Inflammatory macrophage (primary cell): Measurements from ENCODE around the gene ANKRD6.
"Not testable (repeated sequence)": the region's sequence is repeated elsewhere in the genome, so short reads cannot be mapped to it uniquely, and the experiment has no call there.

Source experiments
- DNase-seq, 2 donors: peaks; one replicate each; pipeline ENCODE4 v3.0.0-alpha.2; 2020 to 2022

The ANKRD6 gene

GRCh38 chr6:89605861-89606260, 172.9 kb downstream of the ANKRD6 start:
- DNase-seq = no peak

DNA sequence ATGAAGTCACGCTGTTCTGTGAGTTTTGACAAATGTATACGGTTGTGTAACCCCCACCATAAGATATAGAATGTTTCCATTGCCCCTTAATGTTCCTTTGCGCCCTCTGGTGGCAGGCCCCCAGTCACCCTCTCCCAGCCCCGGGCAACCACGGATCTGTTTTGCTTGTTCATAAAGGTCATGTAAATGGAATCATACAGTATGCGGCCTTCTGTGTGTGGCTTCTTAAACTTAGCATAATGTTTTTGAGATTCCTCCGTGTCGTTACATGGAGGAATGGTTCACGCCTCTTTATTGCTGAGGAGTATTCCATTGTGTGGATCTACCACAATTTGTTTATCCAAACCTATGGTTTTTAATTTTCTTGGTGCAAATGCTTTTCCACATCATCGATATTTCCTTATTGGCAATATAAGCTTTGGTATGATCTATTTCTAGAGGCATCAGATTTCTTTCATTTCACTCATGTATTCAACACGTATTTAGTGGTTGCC, 177.2 kb downstream of the ANKRD6 start:
- peak; percentile 71 to 74 for DNase-seq

GRCh38 chr6:89611666-89612065, 178.7 kb downstream of the ANKRD6 start:
- peak in 1 of 2 donors; percentile 11 for DNase-seq

DNA sequence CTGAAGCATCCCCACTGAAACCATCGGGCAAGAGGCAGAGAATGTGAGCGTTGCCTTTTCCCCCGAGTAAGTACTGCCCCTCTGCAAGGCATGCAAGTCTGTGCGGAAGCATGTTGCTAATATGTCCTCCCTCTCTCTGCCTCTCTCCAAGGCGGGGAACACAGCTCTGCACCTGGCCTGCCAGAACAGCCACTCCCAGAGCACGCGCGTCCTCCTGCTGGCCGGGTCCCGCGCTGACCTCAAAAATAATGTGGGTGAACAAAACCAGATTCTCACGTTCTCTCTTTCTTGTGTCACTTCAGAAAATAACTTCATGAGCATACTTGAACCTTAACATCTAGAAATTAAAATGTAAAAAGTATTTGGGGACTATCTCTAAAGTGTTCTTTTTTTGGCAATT, 179.2 kb downstream of the ANKRD6 start:
- DNase-seq = no peak

DNA sequence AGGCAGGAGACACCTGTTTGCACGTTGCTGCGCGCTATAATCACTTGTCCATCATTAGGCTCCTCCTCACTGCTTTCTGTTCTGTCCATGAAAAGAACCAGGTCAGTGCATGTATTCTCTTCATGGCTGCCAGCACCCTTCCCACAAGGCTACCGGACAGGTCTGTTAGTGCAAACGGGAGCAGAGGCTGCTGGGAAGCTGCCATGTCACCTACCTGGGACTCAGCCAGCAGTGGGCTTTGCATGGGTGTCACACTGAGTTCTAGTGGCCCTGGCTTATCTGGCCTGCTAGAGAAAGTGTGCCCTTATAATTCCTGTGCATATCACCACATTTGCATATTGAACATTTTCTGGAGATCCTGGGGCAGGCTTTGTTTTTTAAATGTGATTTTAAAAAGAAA, 180.8 kb downstream of the ANKRD6 start:
- DNase-seq = no peak

- DNase-seq = no peak
Observed at GRCh38 chr6:89615882-89616281, 182.9 kb downstream of the ANKRD6 start.

DNA sequence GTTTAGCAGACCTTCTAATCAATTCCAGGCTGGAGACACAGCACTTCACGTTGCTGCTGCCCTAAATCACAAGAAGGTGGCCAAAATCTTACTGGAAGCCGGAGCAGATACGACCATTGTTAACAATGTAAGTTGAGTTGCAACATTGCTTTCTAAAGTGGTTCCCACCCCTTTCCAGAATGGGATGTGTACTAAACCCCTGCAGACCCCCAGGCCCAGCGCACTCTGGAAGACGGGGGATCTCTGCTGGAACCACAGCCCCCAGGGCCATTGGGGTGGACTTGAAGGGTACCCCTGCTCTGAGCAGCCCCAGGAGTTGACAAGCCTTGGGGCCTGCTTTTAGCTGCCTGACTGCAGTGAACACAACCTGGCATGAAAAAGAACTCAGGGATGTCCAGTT, 183.6 kb downstream of the ANKRD6 start:
- no peak for DNase-seq

DNA sequence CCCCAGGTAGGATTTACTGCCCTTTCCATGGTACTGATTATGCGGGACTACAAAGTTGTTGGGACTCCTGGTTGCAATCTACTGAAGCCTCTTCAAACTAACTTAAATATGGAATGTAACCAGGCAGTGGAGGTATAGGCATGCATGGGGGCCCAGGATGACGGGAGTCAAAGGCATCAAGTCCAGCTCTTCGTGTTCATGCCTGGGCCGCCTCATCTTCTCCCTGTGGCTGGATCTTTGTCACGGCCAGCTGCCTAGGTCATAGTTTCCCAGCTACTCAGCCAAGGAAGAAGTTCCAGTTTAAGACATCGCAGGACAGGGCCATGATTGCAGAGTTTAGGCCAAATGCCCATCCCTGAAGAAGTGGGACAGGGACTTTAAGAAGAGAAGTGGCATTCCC, 185.1 kb downstream of the ANKRD6 start:
- no peak for DNase-seq

- DNase-seq = no peak
Observed at GRCh38 chr6:89619567-89619966, 186.6 kb downstream of the ANKRD6 start.

- DNase-seq = no peak
Observed at GRCh38 chr6:89623749-89624148, 190.8 kb downstream of the ANKRD6 start.

DNA sequence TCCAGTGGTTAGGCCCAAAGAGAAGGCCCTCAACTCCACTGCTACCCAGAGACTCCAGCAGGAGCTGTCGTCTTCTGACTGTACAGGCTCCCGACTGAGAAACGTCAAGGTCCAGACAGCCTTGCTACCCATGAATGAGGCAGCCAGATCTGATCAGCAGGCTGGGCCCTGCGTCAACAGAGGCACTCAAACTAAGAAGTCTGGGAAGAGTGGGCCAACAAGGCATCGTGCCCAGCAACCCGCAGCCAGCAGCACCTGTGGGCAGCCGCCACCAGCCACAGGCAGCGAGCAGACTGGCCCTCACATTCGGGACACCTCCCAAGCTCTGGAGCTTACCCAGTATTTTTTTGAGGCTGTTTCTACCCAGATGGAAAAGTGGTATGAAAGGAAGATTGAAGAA, 197.5 kb downstream of the ANKRD6 start:
- no peak for DNase-seq

- not testable (repeated sequence) for DNase-seq
Observed at GRCh38 chr6:89636412-89636811, 203.5 kb downstream of the ANKRD6 start.

GRCh38 chr6:89637960-89638319, 205.0 kb downstream of the ANKRD6 start:
- DNase-seq = peak in 1 of 2 donors; percentile 14

DNA sequence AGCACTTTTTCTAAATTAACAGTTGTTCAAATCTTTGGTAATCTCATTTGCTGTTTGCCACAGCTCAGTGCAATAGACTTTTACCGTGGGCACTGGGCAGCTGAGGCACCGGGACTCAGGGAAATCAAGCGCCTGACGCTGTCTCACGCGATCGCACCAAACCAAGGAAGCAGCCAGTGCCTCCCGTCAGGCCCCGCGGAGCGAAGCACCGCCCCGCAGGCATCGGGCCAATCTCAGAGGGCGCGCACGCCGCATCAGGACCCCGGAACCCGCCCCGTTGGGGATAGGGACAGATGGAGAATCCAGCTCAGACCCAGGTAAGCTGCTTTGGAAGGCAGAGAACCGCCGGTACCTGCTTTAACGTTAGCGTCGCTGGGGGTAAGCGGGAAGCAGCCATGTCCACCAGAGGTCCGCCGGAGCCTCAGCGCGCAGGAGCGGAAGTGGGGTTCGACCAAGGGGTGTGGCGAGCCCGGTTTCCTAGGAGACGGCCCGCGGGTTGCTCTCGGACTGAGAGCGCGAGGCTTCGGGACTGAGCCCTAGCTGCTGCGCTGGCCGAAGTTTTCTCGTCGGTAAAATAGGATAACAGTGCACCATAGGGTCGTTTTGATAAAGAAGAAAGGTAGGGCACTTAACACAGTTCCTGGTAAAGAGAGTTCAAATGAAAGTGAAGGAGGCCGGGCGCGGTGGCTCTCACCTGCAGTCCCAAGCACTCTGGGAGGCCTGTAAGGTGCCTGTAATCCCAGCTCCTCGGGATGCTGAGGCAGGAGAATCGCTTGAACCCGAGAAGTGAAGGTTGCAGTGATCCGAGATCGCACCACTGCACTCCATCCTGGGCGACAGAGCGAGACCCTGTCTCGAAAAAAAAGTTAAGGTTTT, 205.6 kb downstream of the ANKRD6 start, which contains the start of gene LYRM2:
LYRM2 (minus strand) TSS at position 428 of the 876 bp plus-strand sequence; CDS start at position 397, 31 bp downstream.
- peak; percentile 92 to 96 for DNase-seq

DNA sequence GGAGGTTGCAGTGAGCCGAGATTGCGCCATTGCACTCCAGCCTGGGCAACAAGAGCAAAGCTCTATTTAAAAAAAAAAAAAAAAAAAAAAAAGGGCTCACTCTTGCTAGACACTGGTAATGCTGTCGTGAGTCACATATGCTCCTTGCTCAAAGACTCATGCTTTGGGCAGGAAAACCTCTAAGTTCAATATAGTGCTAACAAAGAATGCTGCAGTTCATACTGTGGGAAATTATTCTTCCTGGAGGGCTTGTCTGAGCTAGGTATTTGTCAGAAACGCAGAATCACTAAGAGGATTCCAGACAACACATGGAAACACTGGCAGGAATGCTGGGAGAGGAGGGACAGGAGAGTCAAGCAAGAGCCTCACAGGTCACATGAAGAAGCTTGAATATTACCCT, 207.9 kb downstream of the ANKRD6 start:
- DNase-seq = no peak

GRCh38 chr6:89641581-89641980, 208.6 kb downstream of the ANKRD6 start:
- DNase-seq = not testable (repeated sequence)

- DNase-seq = no peak
Observed at GRCh38 chr6:89642956-89643355, 210.0 kb downstream of the ANKRD6 start.

DNA sequence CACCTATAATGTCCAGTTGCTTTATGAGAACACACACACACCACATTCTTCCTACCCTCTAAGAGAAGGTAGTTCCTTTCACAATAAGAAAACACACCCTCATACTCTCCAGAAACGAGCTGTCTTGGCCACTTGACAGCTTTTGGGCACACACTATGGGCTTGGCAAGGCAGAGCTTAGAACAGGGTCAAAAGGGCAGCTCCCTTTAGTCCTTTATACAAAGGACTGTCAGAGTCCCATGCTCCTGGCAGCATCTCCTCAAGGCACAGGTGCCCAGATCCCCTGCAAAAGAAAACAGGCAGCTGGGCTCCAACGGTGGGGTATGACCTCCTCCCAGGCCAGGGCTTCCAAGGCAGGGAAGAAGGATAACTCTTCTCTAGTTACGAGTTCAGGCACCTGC, 210.5 kb downstream of the ANKRD6 start:
- DNase-seq = no peak

DNA sequence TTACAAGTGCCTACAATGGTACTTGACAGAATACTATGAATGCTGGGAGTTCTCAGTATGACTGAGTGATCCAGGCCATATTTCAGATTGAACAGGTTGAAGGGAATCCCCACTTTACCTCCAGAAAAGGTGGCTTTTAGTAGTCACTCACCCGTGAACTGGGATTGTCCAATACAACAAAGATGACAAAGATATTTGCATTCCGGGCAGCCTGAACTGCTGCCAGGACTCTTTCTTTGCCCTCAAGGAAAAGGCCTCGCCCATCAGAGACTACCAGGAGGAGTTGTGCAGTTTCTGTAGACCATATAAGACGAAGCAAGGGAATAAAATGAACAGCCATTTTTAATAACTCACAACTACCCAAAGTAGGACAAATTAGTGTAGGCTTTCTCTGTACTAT, 211.9 kb downstream of the ANKRD6 start:
- DNase-seq = no peak

- DNase-seq = no peak
Observed at GRCh38 chr6:89649682-89650081, 216.7 kb downstream of the ANKRD6 start.

DNA sequence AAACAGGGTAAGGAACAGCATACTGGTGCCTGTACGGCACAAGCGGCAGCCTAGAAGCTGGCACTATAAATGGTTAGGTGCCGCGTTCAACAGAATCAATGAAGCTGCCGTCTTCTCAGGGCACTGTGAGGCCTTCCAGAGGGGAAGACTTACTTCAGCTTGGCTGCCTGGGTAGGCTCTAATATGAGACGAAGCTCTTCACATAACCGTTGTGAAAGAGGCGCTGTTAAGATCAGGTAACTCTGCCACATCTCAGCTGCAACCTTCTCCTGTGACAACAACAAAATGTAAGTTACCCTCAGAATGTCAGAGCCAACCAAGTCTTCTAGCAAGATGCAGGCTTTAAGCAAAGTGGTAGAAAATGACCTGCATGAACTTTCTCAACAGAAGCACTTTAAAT, 217.6 kb downstream of the ANKRD6 start:
- no peak for DNase-seq

DNA sequence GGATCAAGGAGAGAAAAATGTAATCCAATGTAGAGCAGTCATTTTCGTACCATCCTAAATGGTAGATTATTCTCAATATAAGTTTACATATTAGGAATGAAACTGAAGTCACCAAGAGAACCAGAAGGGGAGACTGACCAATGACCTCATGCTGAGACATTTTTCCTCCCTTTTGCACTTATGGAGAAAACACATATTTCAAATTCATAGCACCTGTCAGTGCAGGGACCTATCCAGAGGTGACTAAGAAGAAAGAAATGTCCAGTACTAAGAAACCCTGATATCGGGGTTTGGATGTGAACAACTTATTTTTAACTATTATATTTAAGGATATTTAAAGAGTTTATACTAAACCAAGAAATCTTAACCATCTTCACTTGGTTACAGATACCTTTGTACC, 222.2 kb downstream of the ANKRD6 start:
- DNase-seq = no peak

- no peak for DNase-seq
Observed at GRCh38 chr6:89657445-89658158, 224.7 kb downstream of the ANKRD6 start.

DNA sequence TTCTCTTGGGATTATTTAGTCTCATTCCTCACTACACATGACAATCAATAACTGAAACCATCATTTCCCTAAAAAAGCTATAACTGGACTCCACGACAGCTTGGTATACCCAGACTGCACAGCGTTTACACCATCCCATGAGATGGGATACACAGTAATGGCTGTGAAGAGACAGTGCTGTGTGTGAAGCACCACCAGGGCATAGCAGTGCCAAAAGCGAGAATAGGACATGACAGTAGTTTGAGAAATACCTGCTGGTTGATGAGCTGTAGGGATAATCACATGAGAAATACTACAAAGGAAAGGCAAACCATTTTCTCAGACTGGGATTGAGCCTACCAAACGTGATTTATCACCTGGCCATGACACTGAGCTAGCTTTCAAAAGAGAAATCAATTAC, 228.0 kb downstream of the ANKRD6 start:
- no peak for DNase-seq
